HG03575 (cell line): Measurements from ENCODE around the gene KRT8.
"Not testable (repeated sequence)": the region's sequence is repeated elsewhere in the genome, so short reads cannot be mapped to it uniquely, and the experiment has no call there.

ENCODE experiments used
- ATAC-seq: cut with Tn5 transposase; IDR thresholded peaks from one replicate; pipeline ENCODE4 v1.9.1; 2021; ENCODE audit not compliant: unreplicated experiment, insufficient number of reproducible peaks, low FRiP score; ENCODE audit errors: extremely low read depth

Gene KRT8

GRCh38 chr12:52904509-52905300, at the start of gene KRT8:
KRT8 (minus strand) TSS chr12:52905076; CDS start chr12:52904981, 95 bp downstream.
- not testable (repeated sequence) for ATAC-seq

DNA sequence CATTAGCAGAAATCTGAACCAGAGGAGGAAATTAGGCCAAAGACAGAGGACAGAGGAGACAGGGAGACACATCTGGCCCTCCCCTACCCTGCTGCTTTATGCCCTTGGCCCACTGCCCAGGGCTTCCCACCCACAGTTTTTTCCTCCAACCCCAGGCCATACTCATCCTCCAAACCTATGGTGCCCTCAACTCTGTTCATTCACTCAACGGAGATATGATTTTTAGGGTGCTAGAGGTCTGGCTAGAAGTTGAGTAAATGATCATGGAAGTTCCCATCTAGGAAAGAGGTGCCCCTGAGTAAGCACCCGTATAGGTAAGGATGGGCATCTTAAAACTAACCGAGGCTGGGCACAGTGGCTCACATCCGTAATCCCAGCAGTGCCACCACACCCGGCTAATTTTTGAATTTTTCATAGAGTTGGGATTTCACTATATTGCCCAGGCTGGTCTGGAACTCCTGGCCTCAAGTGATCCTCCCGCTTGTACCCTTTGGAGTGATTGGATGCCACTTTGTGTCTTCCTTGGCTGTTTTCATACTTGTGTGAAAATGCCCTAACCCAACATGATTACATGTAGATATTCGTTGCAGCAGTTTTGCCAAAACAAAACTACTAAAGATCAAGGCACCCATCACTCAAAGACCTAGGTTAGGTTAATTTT, 48.4 kb upstream of the KRT8 start:
- ATAC-seq = no peak

- ATAC-seq = no peak
These were observed 47.4 kb upstream of the KRT8 start for GRCh38 chr12:52952076-52952801.

- no peak for ATAC-seq
These were observed 46.8 kb upstream of the KRT8 start for GRCh38 chr12:52951640-52952039.

DNA sequence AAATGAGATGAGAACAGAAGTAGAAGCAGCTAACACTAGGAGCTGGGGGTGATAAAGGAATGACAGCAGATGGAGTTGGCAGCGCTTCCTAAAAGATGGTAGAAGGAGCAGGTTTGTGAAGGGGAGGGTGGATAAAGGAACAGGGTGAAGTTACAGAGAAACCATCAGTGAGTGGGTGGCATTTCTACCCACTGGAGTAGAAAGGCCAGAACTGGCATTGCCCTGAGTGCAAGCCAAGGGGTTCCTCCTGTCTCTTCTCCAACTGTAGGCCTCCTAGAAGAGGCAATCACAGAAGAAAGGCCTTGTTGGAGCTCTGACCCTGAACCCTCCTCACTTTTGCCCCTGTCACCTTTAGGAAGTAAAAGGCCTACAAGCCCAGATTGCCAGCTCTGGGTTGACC, 46.2 kb upstream of the KRT8 start:
- no peak for ATAC-seq

- no peak for ATAC-seq
These were observed 45.7 kb upstream of the KRT8 start for GRCh38 chr12:52950553-52950952.

- no peak for ATAC-seq
These were observed 44.8 kb upstream of the KRT8 start for GRCh38 chr12:52949413-52950331.

- no peak for ATAC-seq
These were observed 43.0 kb upstream of the KRT8 start for GRCh38 chr12:52947738-52948423.

- ATAC-seq = no peak
These were observed 42.1 kb upstream of the KRT8 start for GRCh38 chr12:52946797-52947547.

DNA sequence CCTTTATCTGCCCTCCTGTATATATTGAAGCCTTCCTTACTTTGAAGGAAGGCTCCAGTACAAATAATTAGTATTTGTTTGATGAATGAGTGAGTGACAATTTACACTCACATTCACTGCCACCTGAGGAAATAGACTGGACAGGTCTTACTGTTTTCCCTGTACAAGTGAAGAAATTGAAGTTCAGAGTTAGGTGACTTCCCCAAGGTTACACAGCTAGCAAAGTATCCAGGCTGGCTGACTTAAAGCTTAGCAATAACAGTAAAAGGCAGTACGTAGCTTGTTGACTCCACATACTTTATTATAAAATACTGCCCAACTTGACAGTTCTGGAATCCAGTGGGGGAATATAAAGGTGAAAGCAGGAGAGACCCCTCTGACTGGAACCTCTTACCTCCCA, 41.5 kb upstream of the KRT8 start:
- ATAC-seq = no peak

- ATAC-seq = no peak
These were observed 40.7 kb upstream of the KRT8 start for GRCh38 chr12:52945389-52946232.

GRCh38 chr12:52944683-52945388, 40.0 kb upstream of the KRT8 start:
- ATAC-seq = no peak

DNA sequence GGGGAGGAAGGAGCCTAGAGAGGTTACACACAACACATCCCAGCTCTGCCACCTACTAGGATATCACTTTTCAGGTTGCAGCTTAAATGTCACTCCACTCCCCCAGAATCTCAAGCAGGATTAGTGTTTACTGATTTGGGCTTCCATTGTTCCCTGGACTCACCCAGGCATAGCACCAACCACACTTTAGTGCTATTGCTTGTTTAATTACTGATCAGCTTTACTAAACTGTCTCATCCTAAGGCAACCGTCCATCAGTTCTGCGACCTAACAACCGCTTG, 38.0 kb upstream of the KRT8 start:
- no peak for ATAC-seq

- ATAC-seq = no peak
These were observed 37.4 kb upstream of the KRT8 start for GRCh38 chr12:52942066-52942900.

- no peak for ATAC-seq
These were observed 24.7 kb upstream of the KRT8 start for GRCh38 chr12:52929538-52929937.

DNA sequence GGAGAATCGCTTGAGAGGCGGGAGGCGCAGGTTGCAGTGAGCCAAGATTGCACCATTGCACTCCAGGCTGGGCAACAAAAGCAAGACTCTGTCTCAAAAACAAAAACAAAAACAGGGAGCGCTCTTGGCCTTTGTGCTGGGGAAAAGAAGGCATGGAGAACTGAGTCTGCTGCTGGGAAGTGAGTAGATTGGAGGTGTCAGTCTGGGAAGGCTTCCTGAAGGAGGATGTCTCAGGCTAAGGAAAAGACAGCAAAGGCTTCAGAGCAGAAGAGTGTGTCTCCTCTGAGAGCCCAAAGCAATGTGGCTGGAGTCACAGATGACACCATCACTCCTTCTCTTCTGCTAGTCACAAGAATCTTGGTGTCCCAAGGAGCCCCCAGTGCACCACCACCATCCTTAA, 23.1 kb upstream of the KRT8 start:
- ATAC-seq = no peak
